Thoracic aorta (tissue), 2 donors: ENCODE data around the gene PHF21A. TPM values are rescaled to one million over a fixed set of nuclear protein-coding genes. Genes with fewer than 3 reads are reported as not detected.

Experiments
- ATAC-seq: fragments of 150-250 bp; one replicate; pipeline ENCODE4 v1.8.0; 2017; ENCODE audit warnings: low read depth; ENCODE audit not compliant: insufficient number of reproducible peaks, low FRiP score
- DNase-seq: peaks from one replicate; pipeline ENCODE4 v3.0.0-alpha.2; 2020; ENCODE audit warnings: low spot score
- H3K27ac ChIP-seq, 2 donors: fragments of 200-600 bp; sonication (generic); 1 replicate in 1 of 2; 2 replicates in 1 of 2; pipeline ENCODE4 v1.5.1; 2016; ENCODE audit warnings: mild to moderate bottlenecking in 2 of 2, moderate library complexity in 2 of 2
- H3K27me3 ChIP-seq: fragments of 200-600 bp; sonication (generic); replicated peaks from 2 replicates; pipeline ENCODE4 v1.6.0; 2016; ENCODE audit warnings: mild to moderate bottlenecking; ENCODE audit not compliant: insufficient read depth
- H3K36me3 ChIP-seq: fragments of 200-600 bp; sonication (generic); one replicate; pipeline ENCODE4 v1.5.1; 2016
- H3K4me1 ChIP-seq, 2 donors: fragments of 200-600 bp; sonication (generic); 1 replicate in 1 of 2; 2 replicates in 1 of 2; pipeline versions ENCODE4 v1.5.1 to v1.6.0; 2016; ENCODE audit warnings: low read depth in 2 of 2, mild to moderate bottlenecking in 1 of 2; ENCODE audit not compliant: control insufficient read depth in 1 of 2
- H3K4me3 ChIP-seq: fragments of 200-600 bp; sonication (generic); 2 replicates; pipeline ENCODE4 v1.5.1; 2016; ENCODE audit warnings: mild to moderate bottlenecking
- H3K9me3 ChIP-seq: fragments of 200-600 bp; sonication (generic); 2 replicates; pipeline ENCODE4 v1.5.1; 2016
- total RNA-seq, 2 donors: library from RNA; depleted of rRNA; stranded (reverse); fragments of >200 nt; gene quantifications; one replicate each; pipeline versions ENCODE4 v1.1.0 to v1.2.3, GENCODE V29; 2016
- TF ChIP-seq, protein P1 (sequence below): fragments of 200-600 bp; sonication (generic); IDR thresholded peaks from one replicate; pipeline ENCODE4 v1.5.1; 2019; ENCODE audit warnings: antibody characterized with exemption

Gene PHF21A
- total RNA-seq, 2 donors from 2014 or later: 62.3 to 104 TPM

GRCh38 chr11:45897556-45897955 lies 223.7 kb downstream of the PHF21A start:
- DNase-seq (no peak), ATAC-seq (no peak)
- TF ChIP-seq, protein P1, sequence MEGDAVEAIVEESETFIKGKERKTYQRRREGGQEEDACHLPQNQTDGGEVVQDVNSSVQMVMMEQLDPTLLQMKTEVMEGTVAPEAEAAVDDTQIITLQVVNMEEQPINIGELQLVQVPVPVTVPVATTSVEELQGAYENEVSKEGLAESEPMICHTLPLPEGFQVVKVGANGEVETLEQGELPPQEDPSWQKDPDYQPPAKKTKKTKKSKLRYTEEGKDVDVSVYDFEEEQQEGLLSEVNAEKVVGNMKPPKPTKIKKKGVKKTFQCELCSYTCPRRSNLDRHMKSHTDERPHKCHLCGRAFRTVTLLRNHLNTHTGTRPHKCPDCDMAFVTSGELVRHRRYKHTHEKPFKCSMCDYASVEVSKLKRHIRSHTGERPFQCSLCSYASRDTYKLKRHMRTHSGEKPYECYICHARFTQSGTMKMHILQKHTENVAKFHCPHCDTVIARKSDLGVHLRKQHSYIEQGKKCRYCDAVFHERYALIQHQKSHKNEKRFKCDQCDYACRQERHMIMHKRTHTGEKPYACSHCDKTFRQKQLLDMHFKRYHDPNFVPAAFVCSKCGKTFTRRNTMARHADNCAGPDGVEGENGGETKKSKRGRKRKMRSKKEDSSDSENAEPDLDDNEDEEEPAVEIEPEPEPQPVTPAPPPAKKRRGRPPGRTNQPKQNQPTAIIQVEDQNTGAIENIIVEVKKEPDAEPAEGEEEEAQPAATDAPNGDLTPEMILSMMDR: no peak
- no peaks in the 10 kb centered on the region for H3K9me3 ChIP-seq
- no peaks in the 10 kb centered on the region for H3K27me3 ChIP-seq
- no peak overlapping the region for H3K4me3 ChIP-seq
- H3K27ac ChIP-seq: no peak overlapping the region
- H3K4me1 ChIP-seq: peaks cover 10 to 22% of the 10 kb centered on the region in 2 donors
- no peaks in the 10 kb centered on the region for H3K36me3 ChIP-seq

DNA sequence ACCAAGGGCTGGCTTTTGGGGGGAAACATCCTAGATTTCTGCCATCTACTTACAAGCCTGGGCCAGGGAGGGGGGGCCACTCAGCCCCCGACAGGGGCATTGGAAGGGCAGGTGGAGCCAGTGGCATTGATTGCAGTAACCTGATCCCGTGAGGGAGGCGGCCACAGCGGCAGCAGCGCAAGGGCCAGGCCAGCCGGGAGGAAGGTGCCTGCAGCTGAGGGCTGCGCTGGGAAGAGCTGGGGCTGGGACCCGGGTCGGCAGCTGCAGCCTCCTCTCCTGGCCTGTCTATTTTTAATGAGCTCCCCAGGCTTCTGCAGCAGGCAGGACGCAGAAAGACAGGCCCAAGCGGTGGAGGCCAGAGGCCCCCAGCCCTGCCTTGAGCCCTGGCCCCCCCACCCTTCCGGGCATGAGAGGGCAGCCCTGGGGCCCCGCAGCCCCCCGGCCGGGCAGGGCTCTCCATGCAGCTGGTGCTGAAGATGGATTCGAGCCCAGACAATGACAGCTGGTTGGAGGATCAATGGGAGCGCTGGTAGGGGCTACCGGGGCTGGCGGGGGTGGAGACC lies 224.8 kb downstream of the PHF21A start:
- peaks cover 10 to 21% of the 10 kb centered on the region in 2 donors for H3K4me1 ChIP-seq
- no peaks in the 10 kb centered on the region for H3K36me3 ChIP-seq
- no peaks in the 10 kb centered on the region for H3K27me3 ChIP-seq
- no peak overlapping the region for H3K27ac ChIP-seq
- TF ChIP-seq, protein P1: no peak
- H3K4me3 ChIP-seq: no peak overlapping the region
- DNase-seq (no peak), ATAC-seq (no peak)
- no peaks in the 10 kb centered on the region for H3K9me3 ChIP-seq

- H3K4me1 ChIP-seq: peaks cover 10 to 13% of the 10 kb centered on the region in 2 donors
- H3K9me3 ChIP-seq: no peaks in the 10 kb centered on the region
- ATAC-seq: no peak
- TF ChIP-seq, protein P1: no peak
- no peak overlapping the region for H3K4me3 ChIP-seq
- DNase-seq: no peak
- H3K27me3 ChIP-seq: no peaks in the 10 kb centered on the region
- H3K27ac ChIP-seq: no peak overlapping the region
- H3K36me3 ChIP-seq: no peaks in the 10 kb centered on the region
Measured at GRCh38 chr11:45895553-45896259, 225.5 kb downstream of the PHF21A start.

DNA sequence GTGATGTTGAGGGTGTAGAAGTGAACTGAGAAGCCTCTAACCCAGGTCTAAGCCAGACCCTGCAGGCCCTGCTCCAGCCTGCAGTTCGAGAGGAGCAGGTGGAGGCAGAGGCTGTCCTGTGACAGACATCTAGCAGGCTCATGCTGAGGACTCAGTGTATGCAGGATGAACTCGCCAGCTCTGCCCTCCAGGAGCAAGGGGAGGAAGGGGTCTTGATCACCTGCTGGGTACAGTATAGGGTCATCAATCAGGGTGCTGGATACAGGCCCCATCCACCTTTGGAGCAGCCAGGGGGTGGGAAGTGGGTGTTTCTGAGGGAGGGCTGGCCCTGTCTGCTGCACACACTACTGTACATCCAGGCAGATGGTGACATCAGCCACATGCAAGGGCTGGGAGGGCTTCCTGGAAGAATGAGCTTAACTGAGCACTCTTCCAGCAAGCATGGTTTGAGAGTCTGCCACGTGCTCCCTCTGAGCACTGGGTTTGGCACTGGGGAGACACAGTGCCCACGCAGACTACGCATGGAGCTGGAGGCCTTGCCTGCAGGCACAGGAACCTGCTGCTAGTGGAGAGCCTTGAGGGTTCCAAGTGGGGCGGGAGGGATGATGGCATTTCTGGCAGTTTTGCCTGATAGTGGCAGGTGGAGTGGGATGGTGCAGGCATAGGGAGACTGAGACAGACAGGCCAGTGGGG lies 226.6 kb downstream of the PHF21A start:
- Histone ChIP-seq H3K9me3 (no peaks in the 10 kb centered on the region), H3K4me3 (no peak overlapping the region), H3K4me1 (peaks cover 6 to 9% of the 10 kb centered on the region in 2 donors), H3K27ac (no peak overlapping the region), H3K27me3 (no peaks in the 10 kb centered on the region), H3K36me3 (no peaks in the 10 kb centered on the region)
- TF ChIP-seq, protein P1: no peak
- no peak for DNase-seq
- ATAC-seq: no peak

DNA sequence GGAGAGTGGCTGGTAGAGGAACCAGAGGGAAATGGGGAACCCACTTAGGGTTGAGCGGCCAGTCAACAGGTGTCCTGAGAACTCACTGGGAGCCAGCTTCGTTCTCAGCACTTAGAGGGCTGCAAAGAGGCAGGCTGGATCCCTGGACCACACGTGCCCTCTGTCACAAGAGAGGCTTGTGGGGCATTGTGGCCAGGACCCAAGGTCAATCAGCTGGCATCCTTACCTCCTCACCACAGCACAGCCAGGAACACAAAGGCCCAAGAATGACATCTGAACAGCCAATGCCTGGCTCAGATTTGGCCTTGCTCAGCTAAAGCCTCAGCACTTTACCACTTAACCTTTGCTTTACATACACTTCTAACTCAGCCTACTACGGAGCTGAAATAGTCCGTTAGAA lies 228.4 kb downstream of the PHF21A start:
- Histone ChIP-seq H3K4me1 (no peaks in the 10 kb centered on the region), H3K9me3 (no peaks in the 10 kb centered on the region), H3K36me3 (no peaks in the 10 kb centered on the region), H3K27ac (no peak overlapping the region), H3K27me3 (no peaks in the 10 kb centered on the region), H3K4me3 (no peak overlapping the region)
- no peak for DNase-seq
- ATAC-seq: no peak
- TF ChIP-seq, protein P1: no peak
